Stimulated activated CD4-positive, alpha-beta T cell treated with anti-CD3 and anti-CD28 coated beads, Interleukin-1b, Interleukin-23, amount 100 ng/mL, for 4 hours (primary cell): Measurements from ENCODE around the gene CSTA.

Experiments used
- DNase-seq, 2 donors: peaks; one replicate each; pipeline ENCODE4 v3.0.0-alpha.2; 2020; ENCODE audit warnings: low read depth in 2 of 2

The CSTA gene, protein sequence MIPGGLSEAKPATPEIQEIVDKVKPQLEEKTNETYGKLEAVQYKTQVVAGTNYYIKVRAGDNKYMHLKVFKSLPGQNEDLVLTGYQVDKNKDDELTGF

DNA sequence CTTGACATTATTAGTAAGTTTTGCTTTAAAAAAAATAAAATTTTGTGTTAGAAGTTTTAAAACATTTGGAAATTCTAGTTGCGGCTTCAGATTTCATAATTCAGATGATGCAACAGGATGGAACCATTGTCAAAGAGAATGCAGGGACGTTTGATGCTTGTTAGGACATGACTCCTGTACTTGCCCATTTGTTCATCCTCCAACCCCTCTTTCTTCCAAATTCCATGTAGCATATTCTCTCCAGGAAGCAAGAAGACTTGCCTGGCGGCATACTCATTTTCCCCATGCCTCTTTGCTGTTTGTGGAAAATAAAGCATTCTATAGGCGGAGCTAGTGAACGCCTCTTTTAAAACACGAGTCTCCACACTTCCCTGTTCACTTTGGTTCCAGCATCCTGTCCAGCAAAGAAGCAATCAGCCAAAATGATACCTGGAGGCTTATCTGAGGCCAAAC, at the start of gene CSTA:
Gene CSTA (plus strand): TSS at position 378 of the 453 bp plus-strand sequence. CDS start 45 bp downstream, at position 423.
- DNase-seq, result no peak

DNA sequence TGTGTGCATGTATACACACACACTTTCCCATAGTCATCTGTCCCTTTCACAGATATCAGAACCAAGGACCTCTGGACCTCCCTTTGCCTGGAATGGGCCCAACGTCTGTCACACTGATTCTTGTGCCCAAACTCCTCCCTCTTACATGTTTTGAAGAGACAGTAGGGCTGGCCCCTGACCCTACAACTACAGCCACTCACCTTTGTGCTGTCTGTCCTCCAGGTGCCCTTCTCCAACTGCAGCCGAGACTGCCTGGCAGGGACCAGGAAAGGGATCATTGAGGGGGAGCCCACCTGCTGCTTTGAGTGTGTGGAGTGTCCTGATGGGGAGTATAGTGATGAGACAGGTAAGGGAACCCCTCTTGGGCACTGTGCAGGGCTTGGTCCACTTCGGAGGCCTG, 43.2 kb upstream of the CSTA start:
- no peak for DNase-seq

DNA sequence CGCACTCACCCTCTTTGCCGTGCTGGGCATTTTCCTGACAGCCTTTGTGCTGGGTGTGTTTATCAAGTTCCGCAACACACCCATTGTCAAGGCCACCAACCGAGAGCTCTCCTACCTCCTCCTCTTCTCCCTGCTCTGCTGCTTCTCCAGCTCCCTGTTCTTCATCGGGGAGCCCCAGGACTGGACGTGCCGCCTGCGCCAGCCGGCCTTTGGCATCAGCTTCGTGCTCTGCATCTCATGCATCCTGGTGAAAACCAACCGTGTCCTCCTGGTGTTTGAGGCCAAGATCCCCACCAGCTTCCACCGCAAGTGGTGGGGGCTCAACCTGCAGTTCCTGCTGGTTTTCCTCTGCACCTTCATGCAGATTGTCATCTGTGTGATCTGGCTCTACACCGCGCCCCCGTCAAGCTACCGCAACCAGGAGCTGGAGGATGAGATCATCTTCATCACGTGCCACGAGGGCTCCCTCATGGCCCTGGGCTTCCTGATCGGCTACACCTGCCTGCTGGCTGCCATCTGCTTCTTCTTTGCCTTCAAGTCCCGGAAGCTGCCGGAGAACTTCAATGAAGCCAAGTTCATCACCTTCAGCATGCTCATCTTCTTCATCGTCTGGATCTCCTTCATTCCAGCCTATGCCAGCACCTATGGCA, 41.1 kb upstream of the CSTA start:
- DNase-seq, result no peak

DNA sequence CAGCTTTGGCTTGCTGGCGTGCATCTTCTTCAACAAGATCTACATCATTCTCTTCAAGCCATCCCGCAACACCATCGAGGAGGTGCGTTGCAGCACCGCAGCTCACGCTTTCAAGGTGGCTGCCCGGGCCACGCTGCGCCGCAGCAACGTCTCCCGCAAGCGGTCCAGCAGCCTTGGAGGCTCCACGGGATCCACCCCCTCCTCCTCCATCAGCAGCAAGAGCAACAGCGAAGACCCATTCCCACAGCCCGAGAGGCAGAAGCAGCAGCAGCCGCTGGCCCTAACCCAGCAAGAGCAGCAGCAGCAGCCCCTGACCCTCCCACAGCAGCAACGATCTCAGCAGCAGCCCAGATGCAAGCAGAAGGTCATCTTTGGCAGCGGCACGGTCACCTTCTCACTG, 40.6 kb upstream of the CSTA start:
- no peak for DNase-seq

DNA sequence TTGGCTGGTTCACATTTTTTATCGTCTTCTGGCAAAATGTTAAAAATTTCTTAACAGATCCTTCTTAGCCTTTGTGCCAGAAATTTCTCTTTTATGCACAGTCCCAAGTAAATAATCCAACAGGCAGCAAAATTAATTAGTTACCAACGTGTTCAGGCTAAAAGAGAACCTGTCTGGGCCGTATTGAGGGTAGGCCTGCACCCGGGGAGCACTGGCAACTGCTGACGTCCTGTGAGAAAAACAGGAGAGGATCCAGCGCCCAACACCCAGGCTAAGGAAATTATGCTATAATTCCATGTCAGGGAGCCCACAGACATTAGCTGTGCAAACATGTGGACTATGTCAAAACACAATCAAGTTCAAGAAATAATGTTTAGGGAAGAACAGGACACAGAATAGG, 30.7 kb upstream of the CSTA start:
- DNase-seq, result no peak

DNA sequence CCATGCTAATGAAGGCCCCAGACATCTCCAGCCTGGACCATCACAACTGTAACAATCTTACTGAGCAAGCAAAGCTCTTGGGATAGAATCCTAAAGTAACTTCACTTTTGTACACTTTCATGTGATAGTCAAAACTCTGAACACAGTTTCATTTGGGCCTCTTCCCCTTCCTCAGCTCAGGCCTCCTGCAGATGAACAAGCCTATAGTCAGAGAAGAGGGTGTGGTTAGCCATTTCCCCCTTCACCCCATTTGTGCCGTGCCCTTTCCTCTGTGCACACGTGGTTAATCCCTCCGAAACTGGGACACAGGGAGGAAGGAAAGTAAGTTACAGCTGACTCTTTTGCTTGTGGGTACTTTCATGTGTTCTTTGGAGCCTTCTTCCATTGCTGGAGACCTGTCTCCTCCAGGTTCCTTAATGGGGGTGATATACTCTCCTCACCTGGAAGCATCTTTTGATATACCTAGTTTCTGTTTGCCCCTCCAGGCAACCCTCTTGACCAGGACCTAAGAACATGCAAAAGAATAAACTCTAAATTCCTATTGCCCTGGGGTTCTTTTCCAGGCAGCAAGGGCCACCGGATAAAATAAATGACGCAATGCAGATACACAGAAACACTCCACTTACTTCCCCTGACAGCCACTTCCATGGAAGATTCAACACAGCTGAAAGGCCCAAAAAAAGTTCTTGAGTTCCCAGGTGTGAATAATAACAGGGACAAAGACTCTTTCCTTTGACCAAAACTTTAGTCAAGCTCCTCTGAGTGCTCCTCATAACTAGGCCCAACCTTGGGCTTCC, 29.6 kb upstream of the CSTA start:
- DNase-seq, result no peak

DNA sequence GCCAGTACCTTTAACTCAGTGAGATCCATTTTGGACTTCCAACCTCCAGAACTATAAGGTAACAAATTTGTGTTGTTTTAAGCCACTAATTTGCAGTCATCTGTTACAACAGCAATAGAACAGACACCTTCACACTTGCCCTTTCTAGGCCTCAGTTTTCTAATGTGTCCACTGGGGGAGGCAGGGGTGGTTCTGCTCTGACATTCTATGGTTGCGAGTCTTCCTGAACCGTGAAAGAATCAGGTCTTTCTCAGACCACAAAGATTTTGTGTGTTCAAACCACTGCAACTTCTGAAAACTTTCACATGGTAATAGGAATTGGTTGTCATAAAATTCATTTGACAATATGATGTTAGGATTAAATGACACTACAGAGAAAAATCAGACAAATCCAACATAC, 26.8 kb upstream of the CSTA start:
- DNase-seq, result no peak

DNA sequence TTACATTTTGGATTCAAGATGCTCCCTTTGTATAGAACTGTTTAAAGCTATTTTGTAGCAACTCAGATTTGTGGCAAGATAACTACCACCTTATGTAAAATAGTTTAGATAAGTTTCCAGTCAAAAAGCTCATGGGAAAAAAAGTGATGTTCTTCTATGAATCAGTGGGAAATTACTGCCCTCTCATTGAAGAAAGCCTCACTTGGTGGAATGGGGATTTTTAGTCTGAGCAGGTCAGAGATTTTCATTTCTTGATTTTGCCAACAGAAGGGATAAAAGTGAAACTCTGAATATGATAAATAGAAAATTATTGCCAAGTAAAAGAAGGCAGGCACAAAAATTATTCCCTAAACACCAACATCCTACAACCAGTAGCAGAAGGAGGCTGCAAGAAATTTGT, 25.8 kb upstream of the CSTA start:
- no peak for DNase-seq

DNA sequence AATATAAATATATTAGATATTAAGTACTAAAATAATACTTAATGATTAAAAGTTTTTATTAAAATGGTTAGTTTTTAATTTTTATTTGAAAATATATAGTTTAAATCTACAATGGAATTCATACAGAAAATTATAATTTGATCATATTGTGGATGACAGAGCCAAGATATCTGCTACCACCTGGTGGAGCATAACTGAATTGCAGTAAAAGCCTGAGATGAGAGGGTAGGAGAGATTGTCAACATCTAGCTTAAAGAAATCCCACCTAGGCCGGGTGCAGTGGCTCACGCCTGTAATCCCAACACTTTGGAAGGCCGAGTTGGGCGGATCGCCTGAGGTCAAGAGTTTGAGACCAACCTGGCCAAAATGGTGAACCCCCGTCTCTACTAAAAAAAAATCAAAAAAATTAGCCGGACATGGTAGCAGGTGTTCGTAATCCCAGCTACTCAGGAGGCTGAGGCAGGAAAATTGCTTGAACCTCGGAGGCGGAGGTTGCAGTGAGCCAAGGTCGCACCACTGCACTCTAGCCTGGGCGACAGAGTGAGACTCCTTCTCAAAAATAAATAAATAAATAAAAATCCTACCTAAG, 25.1 kb upstream of the CSTA start:
- peak in 1 of 2 donors; percentile 26 for DNase-seq

DNA sequence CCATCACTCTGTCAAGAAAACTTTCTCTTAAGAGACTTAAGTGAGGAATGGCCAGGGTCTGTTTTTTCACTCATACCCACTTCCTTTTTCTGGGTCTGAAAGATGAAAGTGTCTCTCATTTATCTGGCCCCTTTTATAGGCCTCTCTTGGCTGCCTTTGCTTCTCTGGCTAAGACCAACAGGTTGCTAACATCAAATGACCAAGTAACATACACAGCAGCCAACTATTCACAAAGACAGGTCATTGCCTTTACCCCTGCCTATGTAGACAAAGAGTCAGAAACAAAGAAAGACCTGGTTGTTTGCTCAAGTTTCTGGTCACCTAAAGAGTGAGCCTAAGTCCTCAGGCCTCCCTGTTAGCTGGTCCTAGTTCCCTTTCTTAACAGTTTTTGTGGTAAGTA, 24.0 kb upstream of the CSTA start:
- no peak for DNase-seq

DNA sequence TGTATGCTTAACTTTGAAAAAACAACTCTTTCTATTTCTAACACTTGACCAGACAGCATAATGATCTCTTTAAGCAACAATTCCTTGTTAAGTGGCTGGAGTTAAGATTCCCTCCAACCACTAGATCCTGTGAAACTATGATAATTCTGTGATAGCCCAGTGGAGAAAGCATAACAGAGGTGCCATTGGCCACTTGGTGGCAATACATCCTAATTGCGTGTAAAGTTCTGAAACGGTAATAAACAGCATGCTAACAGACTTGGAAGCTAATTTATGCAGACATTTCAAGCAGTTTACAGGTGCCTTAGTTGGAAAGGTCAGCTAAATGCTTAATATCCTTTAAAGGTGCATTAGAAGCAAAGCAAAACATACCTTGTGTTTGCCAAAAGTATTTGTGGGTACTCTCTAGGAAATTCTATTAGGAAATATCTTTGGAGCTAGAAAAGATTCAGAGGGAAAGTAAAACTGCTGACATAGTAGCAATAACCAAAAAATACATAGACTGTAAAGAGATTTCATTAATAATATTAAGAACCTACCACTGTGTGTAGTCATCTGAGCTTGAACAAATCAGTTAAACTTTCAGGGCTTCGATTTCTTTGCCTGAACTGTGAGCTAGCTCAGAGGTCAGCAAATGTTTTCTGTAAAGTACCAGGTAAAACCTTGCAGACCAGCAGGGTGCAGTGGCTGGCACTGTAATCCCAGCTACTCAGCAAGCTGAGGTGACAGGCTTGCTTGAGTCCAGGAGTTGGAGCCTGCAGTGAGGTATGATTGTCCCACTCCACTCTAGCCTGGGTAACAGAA, 19.0 kb upstream of the CSTA start:
- no peak for DNase-seq

DNA sequence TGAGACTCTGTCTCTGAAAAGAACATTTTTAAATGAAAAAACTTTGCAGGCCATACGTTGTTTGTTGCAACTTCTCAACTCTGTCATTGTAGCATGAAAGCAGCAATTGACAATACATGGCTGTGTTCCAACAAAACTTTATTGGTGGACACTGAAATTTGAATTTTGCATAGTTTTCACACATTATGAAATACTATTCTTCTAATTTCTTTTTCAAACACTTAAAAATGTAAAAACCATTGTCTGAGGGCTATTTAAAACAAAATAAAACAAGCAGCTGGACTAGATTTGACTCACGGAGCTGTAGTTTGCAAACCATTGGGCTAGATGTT, 18.5 kb upstream of the CSTA start:
- no peak for DNase-seq

DNA sequence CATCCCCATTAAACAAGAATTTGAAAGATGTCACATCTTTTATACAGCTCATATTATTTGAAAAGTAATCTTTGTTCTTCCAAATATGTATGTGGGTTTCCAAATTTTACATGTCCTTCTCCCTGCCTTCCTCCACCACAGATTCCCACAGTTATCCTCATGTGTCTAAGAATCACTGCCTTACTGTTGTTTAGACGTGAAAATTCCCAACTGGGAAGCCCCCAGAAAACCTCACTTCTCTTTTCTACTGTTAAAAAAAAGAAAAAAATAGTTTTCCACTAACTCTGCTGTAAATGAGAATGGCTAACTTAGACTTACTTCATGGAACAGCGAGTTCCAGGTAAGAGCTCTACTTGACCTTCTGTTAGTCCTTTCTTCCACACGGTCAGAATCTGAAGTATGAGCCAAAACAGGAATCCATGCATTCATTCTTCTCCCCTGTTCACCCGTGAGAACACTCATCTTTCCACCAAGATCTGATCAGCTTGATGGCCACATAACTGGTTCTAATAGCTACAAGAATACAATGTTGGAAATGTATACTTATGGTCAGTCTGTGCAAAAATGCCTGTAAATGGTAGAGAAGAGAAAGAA, 17.9 kb upstream of the CSTA start:
- DNase-seq, result no peak

DNA sequence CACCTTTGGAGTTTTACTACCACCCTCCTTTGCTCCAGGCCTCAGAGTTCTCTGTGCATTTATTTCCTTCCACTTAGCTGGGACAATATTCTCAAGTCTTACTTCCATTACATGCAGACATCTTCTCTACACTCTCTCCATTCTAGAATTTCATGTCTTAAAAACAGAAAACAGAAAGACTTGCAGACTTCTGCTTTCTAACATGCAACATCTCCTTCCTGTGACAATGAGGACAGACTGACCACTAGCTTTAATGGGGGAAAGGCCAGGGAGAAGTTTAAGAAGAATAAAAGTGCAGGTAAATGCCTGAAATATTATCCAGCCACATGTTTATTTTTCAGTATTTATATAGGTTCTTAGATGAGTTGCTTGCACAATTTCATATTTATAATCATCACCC, 17.1 kb upstream of the CSTA start:
- no peak for DNase-seq

DNA sequence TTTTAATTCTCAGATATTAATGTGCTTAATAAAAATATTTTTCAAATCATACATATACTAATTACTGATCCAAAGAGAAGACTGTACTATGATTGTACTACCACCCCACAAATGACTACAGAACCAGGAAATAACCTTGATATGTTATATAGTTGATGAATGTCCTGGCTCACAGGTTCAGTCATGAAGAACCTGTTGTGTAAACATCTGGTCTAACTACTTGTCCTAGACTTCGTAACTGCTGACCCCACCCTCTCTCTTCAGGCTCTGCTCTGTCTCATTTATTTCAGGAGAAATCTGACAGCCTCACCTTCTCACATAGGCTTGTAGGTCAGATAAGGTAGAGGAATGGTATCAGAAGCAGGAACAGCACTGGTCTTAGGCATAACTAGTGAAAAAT, 14.7 kb upstream of the CSTA start:
- no peak for DNase-seq

DNA sequence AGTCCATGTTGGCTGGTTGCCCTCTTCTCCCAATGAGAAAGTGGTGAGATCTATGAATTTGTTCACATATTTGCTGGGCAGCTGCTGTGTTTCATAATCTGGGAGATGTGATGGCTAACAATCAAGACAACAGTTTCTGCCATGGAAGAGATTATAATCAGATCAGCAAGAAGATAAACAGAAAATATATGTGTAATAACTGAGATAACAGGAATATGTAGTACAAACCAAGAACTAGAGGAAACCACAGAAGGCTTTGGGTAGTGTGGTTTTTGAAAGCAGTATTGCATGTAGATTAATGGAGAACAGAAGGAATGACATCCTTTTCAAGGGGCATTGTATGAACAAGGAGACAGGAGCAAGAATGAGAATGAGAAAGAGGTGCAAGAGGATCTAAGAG, 12.2 kb upstream of the CSTA start:
- DNase-seq, result no peak

DNA sequence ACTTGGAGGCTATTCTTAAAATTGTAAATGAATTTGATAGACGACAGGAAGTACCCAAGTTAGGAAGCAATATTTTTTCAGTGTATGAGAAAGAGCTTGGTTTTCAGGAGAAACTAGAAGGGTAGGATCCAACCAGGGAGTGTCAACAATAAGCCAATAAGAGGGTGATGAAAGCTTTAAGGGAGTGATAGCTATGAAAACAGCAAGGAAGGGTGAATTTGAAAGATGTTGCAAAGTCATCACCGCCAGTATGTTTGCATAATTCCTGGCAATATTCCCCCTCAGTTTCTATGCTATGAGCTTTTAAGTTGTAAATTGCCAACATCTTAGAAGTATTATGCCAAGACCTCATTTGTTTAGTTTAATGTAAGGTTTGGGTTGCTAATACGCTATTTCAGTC, 11.8 kb upstream of the CSTA start:
- no peak for DNase-seq

DNA sequence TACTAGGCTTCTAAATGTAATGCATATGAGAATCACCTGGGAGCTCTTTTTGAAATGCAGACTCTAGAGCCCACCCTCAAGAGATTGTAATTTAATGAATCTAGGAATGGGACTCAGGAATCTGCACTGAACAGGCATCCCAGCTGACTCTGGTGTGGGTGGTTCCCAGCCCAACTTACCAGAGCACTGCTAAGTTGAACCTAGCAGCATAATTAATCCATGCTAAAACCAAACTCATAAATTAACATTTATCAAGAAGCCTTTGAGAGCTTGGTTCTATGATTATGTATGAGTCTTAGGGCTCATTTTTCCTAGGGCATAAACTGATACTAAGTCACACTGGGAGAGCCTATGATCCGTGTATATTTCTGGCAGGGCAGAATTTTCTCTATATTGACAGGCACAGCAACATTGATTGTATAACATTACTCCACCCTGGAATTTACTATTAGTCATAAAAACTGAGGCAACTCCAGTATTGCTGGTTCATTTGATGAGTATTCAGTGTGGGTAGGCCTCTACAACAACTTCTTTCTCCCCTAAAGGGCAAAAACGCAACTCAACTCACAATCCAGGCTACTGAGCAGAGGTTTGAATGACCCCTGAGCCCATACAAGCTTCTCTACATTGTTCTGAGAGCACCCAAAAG, 10.7 kb upstream of the CSTA start:
- no peak for DNase-seq

DNA sequence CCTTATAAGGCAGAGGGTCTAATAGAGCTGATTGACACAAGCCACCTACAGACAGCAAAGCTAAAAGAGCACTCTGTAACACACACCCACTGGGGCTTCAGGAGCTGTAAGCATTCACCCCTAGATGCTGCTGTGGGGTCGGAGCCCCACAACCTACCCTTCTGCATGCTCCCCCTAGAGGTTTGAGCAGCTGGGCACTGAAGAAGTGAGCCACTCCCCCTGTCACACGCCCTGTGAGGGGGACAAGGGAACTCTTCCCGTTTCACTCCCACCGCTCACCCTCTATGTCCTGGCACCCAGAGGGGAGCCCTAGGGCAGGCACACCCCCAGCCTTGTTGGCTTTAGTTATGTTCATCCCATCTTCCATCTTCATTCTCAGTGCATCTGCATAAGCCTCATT, 9.4 kb upstream of the CSTA start:
- no peak for DNase-seq

DNA sequence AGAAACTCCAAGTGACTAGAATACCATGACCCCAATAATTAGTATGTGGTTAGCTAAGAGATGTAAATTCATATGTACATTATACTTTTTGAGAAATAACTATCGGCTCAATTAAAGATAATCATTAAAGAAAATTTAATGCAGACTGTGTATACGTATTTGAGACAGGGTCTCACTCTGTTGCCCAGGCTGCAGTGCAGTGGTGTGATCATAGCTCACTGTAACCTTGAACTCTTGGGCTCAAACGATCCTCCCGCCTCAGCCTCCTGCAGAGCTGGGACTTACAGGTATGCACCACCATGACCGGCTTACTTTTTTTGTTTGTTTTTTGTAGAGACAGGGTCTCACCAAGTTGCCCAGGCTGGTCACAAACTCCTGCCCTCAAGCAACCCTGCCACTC, 8.7 kb upstream of the CSTA start:
- DNase-seq, result no peak

DNA sequence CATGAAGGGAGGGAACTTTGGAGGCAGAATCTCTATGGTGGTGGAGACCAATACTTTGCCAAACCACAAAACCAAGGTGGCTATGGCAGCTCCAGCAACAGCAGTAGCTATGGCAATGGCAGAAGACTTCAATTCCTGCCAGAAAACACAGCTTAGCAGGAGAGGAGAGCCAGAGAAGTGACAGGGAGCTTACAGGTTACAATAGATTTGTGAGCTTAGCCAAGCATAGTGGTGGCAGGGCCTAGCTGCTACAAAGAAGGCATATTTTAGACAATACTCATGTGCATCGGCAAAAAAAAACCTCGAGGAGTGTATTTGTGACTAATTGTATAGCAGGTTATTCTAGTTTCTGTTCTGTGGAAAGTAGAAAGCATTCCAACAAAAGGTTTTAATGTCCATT, 6.4 kb upstream of the CSTA start:
- no peak for DNase-seq
